Measurements from ENCODE around the gene ZNRD2. TPM values are rescaled to one million over a fixed set of nuclear protein-coding genes. Genes with fewer than 3 reads are reported as not detected.

Gene ZNRD2
- total RNA-seq, 1 experiment from 2014 or later = 126 TPM

DNA sequence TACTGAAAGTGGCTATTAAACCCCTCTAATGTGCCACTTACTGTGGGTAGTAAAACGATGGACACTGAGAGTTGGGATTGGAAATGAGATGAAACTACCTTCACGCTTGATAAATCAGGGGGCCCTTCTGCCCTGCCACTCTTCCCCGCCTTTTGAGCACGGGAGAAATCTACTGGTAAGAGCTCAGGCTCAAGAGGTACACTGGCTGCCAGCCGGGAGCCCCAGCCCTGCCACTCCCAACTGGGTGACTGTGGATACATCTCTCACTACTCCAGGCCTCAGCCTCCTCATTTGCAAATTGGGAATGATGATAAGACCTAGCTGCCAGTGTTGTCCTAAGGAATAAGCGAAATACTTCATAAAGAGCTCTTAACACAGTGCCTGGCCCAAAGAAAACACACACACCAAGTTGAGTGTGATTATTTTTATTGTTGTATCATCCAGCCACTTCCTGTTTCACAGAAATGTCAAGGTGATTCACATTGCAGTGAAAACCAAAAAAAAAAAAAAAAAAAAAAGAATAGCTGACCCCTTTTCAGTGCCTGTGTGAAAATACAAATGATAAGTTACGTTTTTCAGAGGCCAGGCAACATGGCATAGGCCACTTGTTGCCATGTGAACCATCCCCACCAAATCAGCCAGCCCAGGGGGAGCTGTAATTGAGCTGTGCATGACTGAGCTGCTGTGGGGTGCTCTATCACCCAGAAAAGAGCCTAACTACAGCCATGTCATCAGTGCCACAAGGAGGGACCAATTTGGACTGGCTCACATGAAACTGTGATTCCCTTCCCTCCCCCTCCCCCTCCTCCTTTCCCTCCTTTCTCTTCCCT is 4.4 kb upstream of the ZNRD2 start:
- Histone ChIP-seq H3K4me3 (ENCODE audit: low read length) (no peak overlapping the region), H3K79me2 (ENCODE audit: low read length) (peaks cover 28% of the 10 kb centered on the region), H2AFZ (ENCODE audit: low read length) (no peak overlapping the region), H3K4me2 (ENCODE audit: low read length) (peak overlapping the region; percentile 33), H3K36me3 (ENCODE audit: low read depth, low read length) (no peaks in the 10 kb centered on the region), H3K27ac (ENCODE audit: low read length) (peak overlapping the region; percentile 20), H3K9me2 (replicated peaks; ENCODE audit: low read length) (no peaks in the 10 kb centered on the region), H4K20me1 (ENCODE audit: low read length) (no peaks in the 10 kb centered on the region), H3K9me3 (ENCODE audit: low read length) (no peaks in the 10 kb centered on the region), H3K27me3 (ENCODE audit: low read length) (no peaks in the 10 kb centered on the region), H3F3A (ENCODE audit: low read length, unreplicated experiment) (no peaks in the 10 kb centered on the region), H3K4me1 (ENCODE audit: insufficient read depth, low read length) (peaks cover 29% of the 10 kb centered on the region), H3K9ac (ENCODE audit: low read length) (no peak overlapping the region)
- ATAC-seq (no peak), DNase-seq (peak; percentile 41)
- intact Hi-C loops (cut with micrococcal nuclease) = no loop called here
- ChIA-PET CTCF (interaction anchor here (0.7 kb wide), 1 partner anchor 19 kb away, joined by 9 read pairs; no protein-coding TSS in a partner anchor), POLR2A (ENCODE audit: unreplicated experiment) (interaction anchor here (0.6 kb wide), 2 partner anchors 59 to 122 kb away, joined by 3 to 12 read pairs; no protein-coding TSS in a partner anchor)
- no TSS peak for BruUV-seq (replicated peaks)
- TF ChIP-seq, protein P1, sequence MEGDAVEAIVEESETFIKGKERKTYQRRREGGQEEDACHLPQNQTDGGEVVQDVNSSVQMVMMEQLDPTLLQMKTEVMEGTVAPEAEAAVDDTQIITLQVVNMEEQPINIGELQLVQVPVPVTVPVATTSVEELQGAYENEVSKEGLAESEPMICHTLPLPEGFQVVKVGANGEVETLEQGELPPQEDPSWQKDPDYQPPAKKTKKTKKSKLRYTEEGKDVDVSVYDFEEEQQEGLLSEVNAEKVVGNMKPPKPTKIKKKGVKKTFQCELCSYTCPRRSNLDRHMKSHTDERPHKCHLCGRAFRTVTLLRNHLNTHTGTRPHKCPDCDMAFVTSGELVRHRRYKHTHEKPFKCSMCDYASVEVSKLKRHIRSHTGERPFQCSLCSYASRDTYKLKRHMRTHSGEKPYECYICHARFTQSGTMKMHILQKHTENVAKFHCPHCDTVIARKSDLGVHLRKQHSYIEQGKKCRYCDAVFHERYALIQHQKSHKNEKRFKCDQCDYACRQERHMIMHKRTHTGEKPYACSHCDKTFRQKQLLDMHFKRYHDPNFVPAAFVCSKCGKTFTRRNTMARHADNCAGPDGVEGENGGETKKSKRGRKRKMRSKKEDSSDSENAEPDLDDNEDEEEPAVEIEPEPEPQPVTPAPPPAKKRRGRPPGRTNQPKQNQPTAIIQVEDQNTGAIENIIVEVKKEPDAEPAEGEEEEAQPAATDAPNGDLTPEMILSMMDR (conservative IDR thresholded peaks at IDR 0.05; ENCODE audit: low read depth, low read length) = no peak
- TF ChIP-seq EZH2 (IDR thresholded peaks at IDR 0.05; ENCODE audit: low read length, unreplicated experiment) (no peak), EZH2phosphoT487 (IDR thresholded peaks at IDR 0.05; ENCODE audit: borderline replicate concordance, low read length) (no peak)

DNA sequence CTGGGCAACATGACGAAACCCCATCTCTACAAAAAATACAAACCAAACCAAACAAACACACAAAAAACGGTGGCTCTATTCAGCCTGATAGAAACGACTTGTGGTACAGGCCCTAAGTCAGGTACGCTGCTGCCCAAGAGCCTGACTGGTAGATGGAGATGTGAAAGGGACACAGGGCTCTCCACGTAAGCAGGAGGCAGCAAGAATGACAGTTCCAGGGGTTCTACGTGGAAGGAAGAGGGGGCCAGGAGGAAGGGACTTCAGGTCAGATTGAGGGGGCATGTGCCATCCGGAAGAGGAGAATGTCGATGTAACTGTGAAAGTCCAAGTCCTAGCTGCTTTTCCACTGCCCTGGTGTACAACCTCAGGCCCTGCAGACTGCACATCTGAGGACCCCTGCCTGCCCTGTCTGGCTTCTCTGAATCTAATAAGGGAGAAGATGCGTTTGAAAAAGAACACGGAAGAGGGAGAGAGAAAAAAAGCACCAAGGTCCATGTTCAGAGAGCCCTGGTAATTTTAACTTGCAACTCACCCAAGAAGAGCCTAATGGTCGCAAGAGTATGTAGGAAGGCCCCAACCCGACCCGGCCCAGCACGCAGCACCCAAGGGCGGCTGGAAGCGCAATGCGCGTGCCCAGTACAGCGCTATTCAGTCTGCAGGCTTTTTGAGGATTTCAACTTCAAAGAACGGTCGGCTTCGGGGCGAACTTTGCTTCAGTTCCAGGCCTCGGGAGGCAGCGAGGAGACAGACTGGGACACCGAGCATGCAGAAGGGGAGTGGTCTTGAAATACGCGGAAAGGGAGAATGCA is 909 bp upstream of the ZNRD2 start:
- H3K9me3 ChIP-seq (ENCODE audit: low read length) = no peaks in the 10 kb centered on the region
- ChIA-PET POLR2A (ENCODE audit: unreplicated experiment) (interaction anchor here (0.6 to 1.1 kb wide), 3 partner anchors 78 to 149 kb away, joined by 3 to 8 read pairs (median 3); no protein-coding TSS in a partner anchor), CTCF (interaction anchor here (3.2 kb wide), 1 partner anchor 28 kb away, joined by 25 read pairs; no protein-coding TSS in a partner anchor)
- peak overlapping the region; percentile 80 for H2AFZ ChIP-seq (ENCODE audit: low read length)
- DNase-seq = no peak
- H4K20me1 ChIP-seq (ENCODE audit: low read length) = no peaks in the 10 kb centered on the region
- no peak for TF ChIP-seq EZH2 (IDR thresholded peaks at IDR 0.05; ENCODE audit: low read length, unreplicated experiment)
- TF ChIP-seq, protein P1 (conservative IDR thresholded peaks at IDR 0.05; ENCODE audit: low read depth, low read length) = no peak
- TF ChIP-seq EZH2phosphoT487 (IDR thresholded peaks at IDR 0.05; ENCODE audit: borderline replicate concordance, low read length) = no peak
- H3K4me3 ChIP-seq (ENCODE audit: low read length) = peak overlapping the region; percentile 97
- no peaks in the 10 kb centered on the region for H3K36me3 ChIP-seq (ENCODE audit: low read depth, low read length)
- BruUV-seq (replicated peaks) = TSS peak; percentile 78
- no peaks in the 10 kb centered on the region for H3K27me3 ChIP-seq (ENCODE audit: low read length)
- peak; percentile 9 for ATAC-seq
- H3K9me2 ChIP-seq (replicated peaks; ENCODE audit: low read length) = no peaks in the 10 kb centered on the region
- H3K4me2 ChIP-seq (ENCODE audit: low read length) = peak overlapping the region; percentile 93
- peak overlapping the region; percentile 86 for H3K27ac ChIP-seq (ENCODE audit: low read length)
- H3K4me1 ChIP-seq (ENCODE audit: insufficient read depth, low read length) = peaks cover 48% of the 10 kb centered on the region
- H3K79me2 ChIP-seq (ENCODE audit: low read length) = peaks cover 50% of the 10 kb centered on the region
- intact Hi-C loops (cut with micrococcal nuclease) = no loop called here
- peak overlapping the region; percentile 93 for H3K9ac ChIP-seq (ENCODE audit: low read length)
- H3F3A ChIP-seq (ENCODE audit: low read length, unreplicated experiment) = peaks cover 4% of the 10 kb centered on the region
